AG09319 (cell line): ENCODE data around the gene ITIH4.

Experiments
- DNase-seq: peaks from one replicate; pipeline ENCODE4 v3.0.0-alpha.2; 2010; ENCODE audit warnings: low read depth; ENCODE audit errors: extremely low read depth
- TF ChIP-seq, protein P1 (sequence below): IDR thresholded peaks from 2 replicates; pipeline ENCODE4 v1.5.1; 2011; ENCODE audit warnings: low read depth, mild to moderate bottlenecking, inconsistent platforms, low read length, moderate library complexity

The ITIH4 gene

DNA sequence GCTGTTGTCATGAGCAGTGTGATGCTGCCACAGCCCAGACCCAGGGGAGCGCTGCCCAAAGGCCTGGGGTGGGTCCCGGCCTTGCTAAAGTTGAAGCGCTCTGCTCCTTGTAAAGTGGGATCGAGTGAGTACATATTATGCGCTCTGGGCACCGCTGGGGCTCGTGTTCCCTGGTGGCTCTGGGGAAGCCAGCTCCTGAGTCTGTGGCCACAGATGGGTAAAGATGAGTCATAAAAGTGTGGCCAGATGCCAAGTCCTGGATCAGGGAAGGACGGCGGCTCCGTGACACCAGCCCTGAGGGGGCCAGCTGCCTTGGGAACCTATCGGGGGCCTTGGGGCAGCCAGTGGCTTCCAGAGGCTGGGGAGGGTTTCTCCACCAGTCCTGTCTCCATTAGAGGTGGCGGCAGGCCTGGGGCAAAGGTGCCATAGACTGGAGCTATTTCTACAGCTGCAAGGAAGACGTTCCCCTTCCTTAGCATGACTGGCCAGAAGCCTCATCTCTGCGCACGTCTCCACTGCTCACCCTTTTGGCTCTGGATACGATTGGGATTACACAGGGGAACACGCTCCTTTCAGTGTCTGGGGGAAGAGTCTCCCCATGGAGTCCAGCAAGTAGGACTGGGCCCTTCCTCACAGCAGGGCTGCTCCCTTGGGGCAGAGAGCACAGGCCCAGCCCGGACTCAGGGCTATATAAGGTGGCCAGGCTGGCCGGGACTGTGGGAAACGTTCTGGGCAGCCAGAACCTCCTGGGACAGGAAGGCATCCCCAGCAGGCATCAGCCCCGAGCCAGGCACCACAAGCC, 1.2 kb upstream of the ITIH4 start:
- TF ChIP-seq, protein P1, sequence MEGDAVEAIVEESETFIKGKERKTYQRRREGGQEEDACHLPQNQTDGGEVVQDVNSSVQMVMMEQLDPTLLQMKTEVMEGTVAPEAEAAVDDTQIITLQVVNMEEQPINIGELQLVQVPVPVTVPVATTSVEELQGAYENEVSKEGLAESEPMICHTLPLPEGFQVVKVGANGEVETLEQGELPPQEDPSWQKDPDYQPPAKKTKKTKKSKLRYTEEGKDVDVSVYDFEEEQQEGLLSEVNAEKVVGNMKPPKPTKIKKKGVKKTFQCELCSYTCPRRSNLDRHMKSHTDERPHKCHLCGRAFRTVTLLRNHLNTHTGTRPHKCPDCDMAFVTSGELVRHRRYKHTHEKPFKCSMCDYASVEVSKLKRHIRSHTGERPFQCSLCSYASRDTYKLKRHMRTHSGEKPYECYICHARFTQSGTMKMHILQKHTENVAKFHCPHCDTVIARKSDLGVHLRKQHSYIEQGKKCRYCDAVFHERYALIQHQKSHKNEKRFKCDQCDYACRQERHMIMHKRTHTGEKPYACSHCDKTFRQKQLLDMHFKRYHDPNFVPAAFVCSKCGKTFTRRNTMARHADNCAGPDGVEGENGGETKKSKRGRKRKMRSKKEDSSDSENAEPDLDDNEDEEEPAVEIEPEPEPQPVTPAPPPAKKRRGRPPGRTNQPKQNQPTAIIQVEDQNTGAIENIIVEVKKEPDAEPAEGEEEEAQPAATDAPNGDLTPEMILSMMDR = no peak
- DNase-seq = peak; percentile 51

DNA sequence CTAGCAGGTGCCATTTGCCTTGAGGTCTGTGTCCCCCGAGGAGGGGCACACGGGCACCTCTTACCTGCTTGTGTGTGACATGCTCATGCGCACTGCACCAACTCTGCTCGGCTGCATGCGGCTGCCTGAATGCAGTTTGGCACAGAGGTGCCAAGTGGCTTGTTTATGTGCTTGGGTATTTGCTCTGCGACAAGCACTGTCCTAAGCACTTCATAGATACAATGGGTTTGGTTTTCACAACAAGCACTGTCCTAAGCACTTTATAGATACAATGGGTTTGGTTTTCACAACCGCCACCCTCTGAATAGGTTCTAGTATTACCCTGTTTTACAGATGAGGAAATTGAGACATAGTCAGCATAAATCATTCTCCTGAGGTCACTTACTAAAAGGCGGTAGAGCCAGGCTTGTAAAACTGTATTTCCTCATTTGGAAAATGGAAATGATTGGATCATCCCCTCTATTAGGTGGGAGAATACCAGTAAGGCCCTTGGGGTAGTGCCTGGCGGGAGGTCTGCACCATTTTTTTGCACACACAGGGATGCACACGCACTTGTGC, 487 bp downstream of the ITIH4 start:
- no peak for DNase-seq
- TF ChIP-seq, protein P1 = no peak

DNA sequence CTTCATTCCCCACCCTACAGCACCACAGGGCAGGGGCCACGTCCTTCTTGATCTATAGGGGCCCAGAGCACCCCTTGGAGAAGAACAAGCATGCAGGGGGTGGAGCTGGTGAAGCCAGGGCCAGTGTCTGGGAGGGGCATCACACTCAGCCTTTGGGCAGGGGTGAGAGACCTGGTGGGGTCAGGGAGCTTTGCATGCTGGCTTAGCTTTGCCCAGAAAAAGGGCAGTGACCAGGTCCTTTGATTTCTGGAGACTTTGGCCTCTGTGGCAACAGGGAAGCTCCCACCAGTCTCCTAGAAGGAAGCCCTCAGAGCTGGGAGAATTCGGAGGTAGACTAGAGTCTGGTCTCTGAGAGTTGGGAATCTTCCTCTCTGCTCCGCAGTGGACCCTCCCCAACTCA, 990 bp downstream of the ITIH4 start:
- TF ChIP-seq, protein P1 = no peak

DNA sequence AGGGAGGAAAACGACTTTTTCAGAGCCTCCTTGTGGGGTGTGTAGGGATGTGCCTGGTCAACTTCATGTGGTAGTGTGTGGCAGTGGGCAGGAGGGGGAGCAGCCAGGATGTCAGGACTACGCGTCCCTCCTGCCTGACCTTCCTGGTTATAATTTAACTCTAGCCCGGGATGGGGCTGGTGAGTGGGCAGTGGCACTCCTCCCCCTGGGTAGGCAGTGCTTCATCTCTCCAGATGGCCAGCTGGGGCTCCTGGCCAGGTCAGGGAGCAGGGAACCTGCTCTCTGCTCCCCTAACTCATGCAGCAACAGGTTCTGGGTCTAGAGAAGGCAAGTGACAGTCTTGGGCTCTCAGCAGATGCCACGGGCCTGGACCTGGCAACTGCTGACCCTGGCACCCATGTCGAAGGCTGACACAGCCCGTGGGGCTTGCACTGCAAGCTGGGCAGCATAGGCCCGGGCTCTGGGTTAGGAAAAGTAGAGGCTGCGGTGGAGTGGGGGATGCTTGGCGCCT, 2.6 kb downstream of the ITIH4 start:
- no peak for DNase-seq
- TF ChIP-seq, protein P1 = no peak

More for the DNA sequence above, 990 bp downstream of the ITIH4 start:
- no peak for DNase-seq

DNA sequence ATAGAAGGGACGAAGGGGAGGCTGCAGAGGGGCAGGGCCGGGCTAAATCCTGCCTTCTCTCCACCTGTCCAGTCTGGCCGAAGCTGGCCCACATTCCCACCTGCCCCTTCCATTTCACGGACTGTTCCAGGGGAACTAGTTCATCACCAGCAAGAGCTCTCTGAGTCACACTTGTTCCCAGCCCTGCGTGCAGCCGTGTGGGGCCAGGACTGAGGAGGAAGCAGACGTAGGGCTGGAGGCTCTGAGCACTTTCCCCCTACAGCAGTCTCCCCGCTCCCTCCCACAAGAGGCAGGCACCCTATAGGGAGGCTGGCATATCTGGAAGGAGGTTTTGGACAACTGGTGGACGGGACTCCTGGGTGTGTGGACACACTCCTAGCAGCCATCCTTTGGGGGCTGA, 3.0 kb downstream of the ITIH4 start:
- TF ChIP-seq, protein P1 = no peak
- DNase-seq = no peak

DNA sequence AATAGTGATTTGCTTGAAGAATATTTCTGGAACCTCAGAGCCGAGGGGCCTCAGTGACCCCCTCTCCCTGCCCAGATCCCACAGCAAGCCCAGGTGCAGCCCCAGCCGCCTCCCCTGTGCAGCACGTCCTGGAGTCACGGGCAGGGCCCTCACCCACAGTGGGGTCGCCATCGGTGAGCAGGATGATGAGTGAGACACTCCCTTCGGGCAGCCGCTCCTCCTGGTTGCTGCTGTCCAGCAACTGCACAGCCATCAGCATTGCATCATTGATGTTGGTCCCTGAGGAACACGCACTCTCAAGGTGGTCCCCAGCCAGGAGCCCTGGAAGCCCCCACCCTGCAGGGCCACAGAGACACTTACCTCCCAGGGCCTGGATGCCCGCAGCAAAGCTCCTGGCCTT, 6.4 kb downstream of the ITIH4 start:
- TF ChIP-seq, protein P1 = no peak
- no peak for DNase-seq

DNA sequence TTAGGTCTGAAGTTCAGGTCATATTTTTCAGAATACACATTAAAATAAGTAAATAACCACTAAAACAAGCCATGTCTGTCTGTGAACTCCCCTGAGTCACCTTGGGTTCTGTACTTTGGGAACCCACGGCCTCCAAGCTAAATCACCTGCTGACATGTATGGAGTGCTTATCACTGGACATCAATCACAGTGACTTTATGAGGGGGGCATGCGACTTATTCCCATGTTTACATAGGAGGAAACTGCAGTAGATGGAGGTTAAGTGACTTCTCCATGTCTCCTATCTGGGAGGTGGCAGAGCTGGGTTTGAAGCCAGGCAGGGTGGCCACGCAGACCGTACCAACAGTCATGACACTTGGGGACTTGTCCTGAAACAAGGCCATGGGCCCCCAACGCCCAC, 8.1 kb downstream of the ITIH4 start:
- TF ChIP-seq, protein P1 = no peak
- DNase-seq = no peak
